ENCODE measurements around the gene PARVA.

PARVA gene

DNA sequence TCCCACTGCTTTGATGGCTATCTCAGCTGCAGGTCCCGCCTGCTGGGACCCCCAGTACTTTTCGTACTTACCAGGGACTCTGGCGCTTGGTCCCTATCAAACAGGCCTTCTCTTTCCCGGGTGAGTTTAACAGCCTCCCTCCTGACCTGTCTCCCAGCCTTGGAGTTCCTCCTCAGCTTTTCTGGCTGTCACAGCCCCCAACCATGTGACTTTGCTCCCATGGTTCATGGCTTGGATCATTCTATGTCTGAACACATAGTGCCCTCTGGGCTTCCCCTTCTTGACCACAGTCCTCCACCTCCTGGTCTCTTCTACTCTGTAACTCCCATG, 56.9 kb downstream of the PARVA start:
- no peak for DNase-seq

GRCh38 chr11:12435264-12435663, 57.9 kb downstream of the PARVA start:
- DNase-seq = no peak

DNA sequence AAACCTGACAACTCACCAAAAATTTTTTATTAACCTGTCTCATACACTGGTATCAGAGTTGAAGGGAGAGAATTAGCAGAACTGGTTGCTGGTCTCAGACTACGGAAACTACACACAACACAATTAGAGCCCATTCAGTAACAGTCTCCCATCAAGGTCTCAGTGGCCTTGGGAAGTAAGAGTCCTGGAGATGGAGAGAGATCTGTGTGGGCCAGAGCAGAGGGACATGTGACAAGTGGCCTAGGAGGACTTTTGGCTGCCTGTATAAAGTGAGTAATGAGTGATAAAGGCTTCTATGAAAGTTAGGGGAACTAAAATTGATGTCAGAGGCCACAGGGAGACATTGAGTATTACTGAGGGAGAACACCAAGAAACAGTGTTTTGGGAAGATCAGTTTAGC, 58.9 kb downstream of the PARVA start:
- no peak for DNase-seq

DNA sequence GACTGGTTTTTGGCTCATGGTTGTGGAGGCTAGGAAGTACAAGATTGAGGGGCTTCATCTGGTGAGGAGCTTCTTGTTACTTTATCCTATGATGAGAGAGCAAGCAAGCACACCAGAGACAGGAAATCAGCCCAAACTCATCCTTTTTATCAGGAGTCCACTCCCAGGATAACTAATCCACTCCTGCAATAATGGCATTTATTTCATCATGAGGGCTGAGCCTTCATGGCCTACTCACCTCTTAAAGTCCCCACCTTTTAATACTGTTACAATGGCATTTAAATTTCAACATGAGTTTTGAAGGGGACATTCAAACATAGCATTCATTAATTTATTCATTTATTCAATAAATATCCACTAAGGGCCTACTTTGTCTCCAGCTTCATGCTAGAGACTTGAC, 60.9 kb downstream of the PARVA start:
- no peak for DNase-seq

- DNase-seq = no peak
Observed at GRCh38 chr11:12439615-12440014, 62.2 kb downstream of the PARVA start.

GRCh38 chr11:12440565-12440964, 63.2 kb downstream of the PARVA start:
- DNase-seq = no peak

DNA sequence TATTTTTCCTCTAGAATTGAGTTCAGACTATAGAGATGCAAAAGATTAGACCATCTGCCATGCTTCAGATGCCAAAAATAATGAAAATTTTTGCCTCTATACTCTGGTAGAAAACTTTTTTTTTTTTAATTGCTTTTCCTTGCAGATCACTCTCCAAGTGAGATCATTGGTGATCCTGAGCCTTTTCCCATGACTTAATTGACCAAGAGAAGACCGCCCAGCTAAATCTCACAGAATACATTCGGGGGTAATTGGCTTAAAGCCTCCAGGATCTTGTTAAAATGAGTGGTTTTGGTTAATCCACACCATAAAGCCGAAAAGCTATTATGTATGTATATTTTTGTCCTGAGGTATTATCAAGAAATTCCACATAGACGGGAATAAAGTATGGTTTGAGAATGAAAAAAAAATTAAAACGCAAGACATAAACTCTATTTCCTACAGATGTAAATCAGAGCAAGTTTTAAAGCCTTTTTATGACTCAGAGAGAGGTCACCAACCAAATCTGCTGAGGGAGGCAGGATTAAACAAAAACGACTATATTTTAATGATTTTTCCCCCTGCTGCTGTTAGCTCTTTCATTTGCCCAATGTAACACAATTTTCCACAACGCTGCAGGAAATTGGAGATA, 64.0 kb downstream of the PARVA start:
- DNase-seq = no peak

- DNase-seq = no peak
Observed at GRCh38 chr11:12444601-12445000, 67.2 kb downstream of the PARVA start.

DNA sequence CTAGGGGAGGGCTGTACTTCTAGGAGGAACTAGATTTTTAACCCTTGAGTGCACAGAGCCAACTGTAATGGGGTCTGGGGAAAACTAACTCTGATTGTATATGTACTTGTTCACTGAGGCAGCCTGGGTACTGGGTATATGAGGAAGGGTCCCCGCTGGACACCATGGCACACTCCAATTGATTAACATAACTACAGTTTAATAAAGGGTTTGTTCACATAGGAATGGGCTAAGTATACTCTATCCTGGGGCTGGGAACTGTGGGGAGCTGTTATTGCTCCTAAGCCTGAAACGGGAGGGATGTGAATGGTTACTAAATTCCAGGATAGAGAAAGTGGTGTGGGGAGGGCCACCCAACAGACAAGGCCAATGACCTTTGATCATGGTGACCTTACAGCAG, 67.6 kb downstream of the PARVA start:
- no peak for DNase-seq

GRCh38 chr11:12446863-12447262, 69.5 kb downstream of the PARVA start:
- no peak for DNase-seq

- DNase-seq = no peak
Observed at GRCh38 chr11:12448131-12448939, 71.0 kb downstream of the PARVA start.

- no peak for DNase-seq
Observed at GRCh38 chr11:12449961-12450715, 72.8 kb downstream of the PARVA start.

- DNase-seq = no peak
Observed at GRCh38 chr11:12451179-12451814, 73.9 kb downstream of the PARVA start.

- no peak for DNase-seq
Observed at GRCh38 chr11:12453243-12453642, 75.9 kb downstream of the PARVA start.

- no peak for DNase-seq
Observed at GRCh38 chr11:12454782-12455181, 77.4 kb downstream of the PARVA start.

GRCh38 chr11:12455938-12456337, 78.6 kb downstream of the PARVA start:
- DNase-seq = no peak

DNA sequence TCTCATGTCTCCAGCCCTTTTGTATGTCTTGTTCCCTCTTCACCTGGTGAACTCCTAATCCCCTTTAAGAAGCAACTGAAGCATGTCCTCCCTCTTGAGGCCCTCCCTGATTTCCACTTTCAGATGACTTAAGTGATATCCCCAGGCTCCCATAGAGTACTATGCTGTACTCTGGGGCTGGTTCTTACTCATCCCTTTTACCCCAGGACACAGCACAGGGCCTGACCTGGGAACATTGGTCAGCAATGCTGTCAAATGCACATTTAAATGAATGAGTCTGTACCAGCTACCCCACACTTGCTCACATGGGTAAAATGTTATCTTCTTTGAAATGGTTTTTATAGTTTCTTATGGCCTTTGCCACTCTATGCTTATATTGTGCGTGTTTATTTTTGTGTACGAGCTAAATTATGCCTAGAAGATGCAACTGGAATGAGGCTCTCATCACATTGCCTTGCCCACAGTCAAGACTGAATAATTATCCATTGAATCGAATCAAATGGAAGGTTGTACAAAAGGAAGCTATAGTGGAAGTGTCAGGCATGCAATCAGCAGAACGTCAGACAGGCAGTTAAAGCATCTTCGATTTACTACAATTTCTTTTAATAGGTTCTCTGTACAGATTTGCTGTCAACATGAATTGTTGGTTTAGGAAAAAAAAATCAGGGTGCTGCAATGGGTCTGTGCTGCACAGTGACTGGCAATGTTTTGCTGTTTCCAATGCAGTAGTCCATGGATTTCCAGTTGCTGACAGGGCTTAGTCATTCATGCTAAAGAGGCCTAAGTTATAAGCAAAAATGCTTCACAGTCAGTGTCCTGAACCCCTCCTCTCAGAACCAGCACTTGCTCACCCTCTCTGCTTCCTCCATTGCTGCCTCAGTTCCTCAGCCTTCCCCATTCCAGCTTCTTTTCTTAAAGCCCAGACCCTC, 79.5 kb downstream of the PARVA start:
- DNase-seq = no peak

DNA sequence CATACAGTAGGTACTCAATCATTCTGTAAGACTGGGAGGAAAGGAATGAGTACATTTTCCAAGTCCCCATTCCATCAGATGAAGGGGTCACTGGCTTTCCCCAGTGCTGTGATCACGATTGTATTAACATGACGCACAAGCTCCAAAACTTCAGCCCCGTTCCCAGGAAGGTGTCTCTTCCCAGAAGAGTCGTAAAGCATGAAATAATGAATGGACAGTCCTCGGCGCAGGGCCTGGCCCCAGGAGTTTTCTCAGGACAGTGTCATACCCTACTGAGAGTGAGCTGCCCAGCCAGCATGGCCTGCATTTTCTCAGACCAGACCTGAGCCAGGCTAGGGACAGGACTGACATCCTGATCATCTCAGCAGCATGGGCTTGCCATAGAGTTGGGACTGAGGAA, 80.7 kb downstream of the PARVA start:
- no peak for DNase-seq

- no peak for DNase-seq
Observed at GRCh38 chr11:12459374-12459773, 82.0 kb downstream of the PARVA start.

DNA sequence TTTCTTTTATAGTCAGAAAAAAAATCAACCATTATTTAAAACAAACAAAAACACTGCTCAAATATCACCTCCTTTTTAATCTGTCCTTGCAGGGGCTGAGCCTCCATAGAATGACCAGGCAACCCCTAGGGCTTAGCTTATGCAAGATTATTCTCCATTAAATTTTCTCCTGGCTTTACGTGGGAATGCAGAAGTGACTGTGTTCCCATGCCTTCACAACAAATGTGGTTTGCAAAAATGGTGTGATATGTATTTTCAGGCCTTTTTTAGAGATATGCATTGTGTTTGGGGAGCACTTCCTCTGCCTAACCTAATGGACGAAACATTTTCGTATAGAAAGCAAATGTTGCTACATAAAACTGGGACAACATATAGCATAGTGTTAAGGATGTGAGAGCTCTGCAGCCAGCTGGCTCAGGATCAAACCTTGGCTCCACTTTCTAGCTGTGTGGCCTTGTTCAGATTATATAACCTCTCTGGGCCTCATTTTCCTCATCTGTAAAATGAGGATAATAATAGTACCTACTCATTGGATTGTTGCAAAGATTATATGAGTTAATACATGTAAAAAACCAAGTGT, 82.6 kb downstream of the PARVA start:
- DNase-seq = no peak

DNA sequence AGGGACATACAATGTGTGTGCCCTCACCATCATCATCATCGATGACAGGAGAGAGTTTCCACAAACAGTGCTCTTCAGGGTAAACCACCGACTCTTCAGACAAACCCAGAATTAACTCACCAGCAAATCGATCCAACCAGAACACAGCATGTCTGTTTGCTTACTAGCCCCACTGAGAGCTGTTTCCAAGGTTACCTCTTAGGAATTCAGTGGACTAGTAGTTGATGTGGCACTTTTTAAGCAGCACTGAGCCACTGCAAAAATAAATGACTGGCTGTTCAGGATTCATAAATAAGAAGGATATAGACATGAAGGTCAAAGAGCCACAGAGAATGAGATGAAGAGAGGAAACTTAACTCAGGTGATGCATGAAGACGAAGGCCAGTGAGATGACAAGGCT, 83.1 kb downstream of the PARVA start:
- no peak for DNase-seq

DNA sequence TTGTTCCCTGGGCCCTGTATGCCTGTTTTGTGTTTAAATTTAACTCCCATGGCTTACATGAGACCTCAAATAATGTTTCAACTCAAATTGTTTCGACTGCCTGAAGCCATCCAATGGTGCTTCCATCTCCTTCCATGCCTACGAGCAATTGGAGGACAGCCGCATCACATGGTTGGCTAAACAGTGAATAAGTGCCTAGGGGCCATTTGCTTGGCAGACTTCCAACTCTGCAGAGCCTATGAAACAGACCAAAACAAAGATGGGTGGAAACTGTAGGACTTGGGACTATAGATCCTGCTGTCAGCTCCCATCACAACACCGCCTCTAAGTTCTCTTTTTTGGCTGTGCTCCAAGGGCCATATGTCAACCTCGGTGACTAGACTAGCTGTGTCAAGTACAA, 84.1 kb downstream of the PARVA start:
- DNase-seq = no peak

Measured in T-helper 1 cell (primary cell).